IPS DF 4.7 (cell line): ENCODE measurements around the gene ABCE1.
"Not testable (repeated sequence)": the region's sequence is repeated elsewhere in the genome, so short reads cannot be mapped to it uniquely, and the experiment has no call there.

ENCODE experiments used
- DNase-seq: peaks from one replicate; pipeline ENCODE4 v3.0.0-alpha.2; 2013; ENCODE audit warnings: low spot score; ENCODE audit errors: extremely low read depth

ABCE1 gene

GRCh38 chr4:145102619-145103018 is 4.5 kb downstream of the ABCE1 start:
- DNase-seq = no peak

- no peak for DNase-seq
Measured at GRCh38 chr4:145103496-145103895, 5.4 kb downstream of the ABCE1 start.

- DNase-seq = no peak
Measured at GRCh38 chr4:145107126-145107525, 9.0 kb downstream of the ABCE1 start.

- DNase-seq = no peak
Measured at GRCh38 chr4:145108128-145108527, 10.0 kb downstream of the ABCE1 start.

GRCh38 chr4:145125396-145125795 is 27.3 kb downstream of the ABCE1 start:
- no peak for DNase-seq

GRCh38 chr4:145130130-145130529 is 32.0 kb downstream of the ABCE1 start:
- no peak for DNase-seq

GRCh38 chr4:145130788-145131399 is 32.8 kb downstream of the ABCE1 start:
- no peak for DNase-seq

GRCh38 chr4:145131848-145132247 is 33.7 kb downstream of the ABCE1 start:
- no peak for DNase-seq

- no peak for DNase-seq
Measured at GRCh38 chr4:145132511-145133098, 34.5 kb downstream of the ABCE1 start.

GRCh38 chr4:145136219-145136618 is 38.1 kb downstream of the ABCE1 start:
- not testable (repeated sequence) for DNase-seq

GRCh38 chr4:145148980-145149379 is 50.9 kb downstream of the ABCE1 start:
- no peak for DNase-seq

- DNase-seq = no peak
Measured at GRCh38 chr4:145153181-145153903, 55.2 kb downstream of the ABCE1 start.

GRCh38 chr4:145153904-145154298 is 55.8 kb downstream of the ABCE1 start:
- no peak for DNase-seq

GRCh38 chr4:145154573-145154972 is 56.5 kb downstream of the ABCE1 start:
- no peak for DNase-seq

GRCh38 chr4:145155268-145155870 is 57.3 kb downstream of the ABCE1 start:
- DNase-seq = no peak

GRCh38 chr4:145156986-145157385 is 58.9 kb downstream of the ABCE1 start:
- no peak for DNase-seq

GRCh38 chr4:145161549-145161948 is 63.4 kb downstream of the ABCE1 start:
- no peak for DNase-seq

- DNase-seq = no peak
Measured at GRCh38 chr4:145167887-145168286, 69.8 kb downstream of the ABCE1 start.

- no peak for DNase-seq
Measured at GRCh38 chr4:145168581-145169187, 70.6 kb downstream of the ABCE1 start.

GRCh38 chr4:145170223-145170622 is 72.1 kb downstream of the ABCE1 start:
- DNase-seq = no peak

GRCh38 chr4:145171911-145172310 is 73.8 kb downstream of the ABCE1 start:
- no peak for DNase-seq
